Stimulated activated naive CD8-positive, alpha-beta T cell treated with anti-CD3 and anti-CD28 coated beads, Interleukin-15, Interleukin-2, amounts not matched to agents 100 ng/mL and 50 ng/mL, for 24 hours (primary cell): Measurements from ENCODE around the gene SAXO1.

Source experiments
- H3K27ac Mint-ChIP-seq: one replicate; pipeline ENCODE4 v1.8.0; 2021; ENCODE audit warnings: mild to moderate bottlenecking, mixed read lengths
- H3K27me3 Mint-ChIP-seq: one replicate; pipeline ENCODE4 v1.8.0; 2021; ENCODE audit warnings: mixed read lengths
- H3K36me3 Mint-ChIP-seq: one replicate; pipeline ENCODE4 v1.8.0; 2021; ENCODE audit warnings: low read depth, mixed read lengths
- H3K4me1 Mint-ChIP-seq: one replicate; pipeline ENCODE4 v1.8.0; 2021; ENCODE audit warnings: low read depth, mixed read lengths
- H3K4me3 Mint-ChIP-seq: one replicate; pipeline ENCODE4 v1.8.0; 2021; ENCODE audit warnings: mild to moderate bottlenecking, mixed read lengths
- H3K9me3 Mint-ChIP-seq: one replicate; pipeline ENCODE4 v1.8.0; 2021; ENCODE audit warnings: mixed read lengths

SAXO1 gene, protein sequence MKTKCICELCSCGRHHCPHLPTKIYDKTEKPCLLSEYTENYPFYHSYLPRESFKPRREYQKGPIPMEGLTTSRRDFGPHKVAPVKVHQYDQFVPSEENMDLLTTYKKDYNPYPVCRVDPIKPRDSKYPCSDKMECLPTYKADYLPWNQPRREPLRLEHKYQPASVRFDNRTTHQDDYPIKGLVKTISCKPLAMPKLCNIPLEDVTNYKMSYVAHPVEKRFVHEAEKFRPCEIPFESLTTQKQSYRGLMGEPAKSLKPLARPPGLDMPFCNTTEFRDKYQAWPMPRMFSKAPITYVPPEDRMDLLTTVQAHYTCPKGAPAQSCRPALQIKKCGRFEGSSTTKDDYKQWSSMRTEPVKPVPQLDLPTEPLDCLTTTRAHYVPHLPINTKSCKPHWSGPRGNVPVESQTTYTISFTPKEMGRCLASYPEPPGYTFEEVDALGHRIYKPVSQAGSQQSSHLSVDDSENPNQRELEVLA

DNA sequence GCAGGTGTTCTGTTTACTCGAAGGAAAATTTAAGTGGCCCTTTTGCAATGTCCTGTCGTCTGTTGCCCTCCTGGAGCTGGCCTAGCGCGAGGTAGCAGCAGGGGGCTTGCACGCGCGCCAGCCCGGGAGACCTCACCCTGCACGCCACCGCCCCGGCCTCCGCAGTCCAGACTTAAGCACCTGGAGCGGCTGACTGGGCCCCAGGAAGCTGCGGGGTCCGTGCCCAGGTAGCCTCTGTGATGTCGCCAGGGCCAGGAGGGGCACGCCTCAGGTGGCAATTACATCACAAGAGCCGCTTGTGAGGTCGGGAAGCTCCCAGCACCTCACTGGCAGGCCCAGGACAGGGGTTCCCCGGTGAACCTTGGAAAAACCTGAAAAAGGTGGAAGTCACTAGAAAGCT, at the start of gene SAXO1:
TSS of gene SAXO1 (minus strand) at position 195 of the 400 bp plus-strand sequence. CDS start 301 bp downstream, outside the sequence.
- no peaks in the 10 kb centered on the region for H3K9me3 Mint-ChIP-seq
- no peaks in the 10 kb centered on the region for H3K27me3 Mint-ChIP-seq
- H3K4me1 Mint-ChIP-seq, result no peaks in the 10 kb centered on the region
- no peak within 1 kb of the TSS for H3K27ac Mint-ChIP-seq
- H3K36me3 Mint-ChIP-seq, result no peaks in the 10 kb centered on the region
- no peak within 1 kb of the TSS for H3K4me3 Mint-ChIP-seq

- H3K4me3 Mint-ChIP-seq, result no peak overlapping the region
- H3K4me1 Mint-ChIP-seq, result no peaks in the 10 kb centered on the region
- H3K27ac Mint-ChIP-seq, result no peak overlapping the region
- no peaks in the 10 kb centered on the region for H3K9me3 Mint-ChIP-seq
- peaks cover 70% of the 10 kb centered on the region for H3K36me3 Mint-ChIP-seq
- H3K27me3 Mint-ChIP-seq, result no peaks in the 10 kb centered on the region
Measured at GRCh38 chr9:19074836-19075235, 41.8 kb upstream of the SAXO1 start.

DNA sequence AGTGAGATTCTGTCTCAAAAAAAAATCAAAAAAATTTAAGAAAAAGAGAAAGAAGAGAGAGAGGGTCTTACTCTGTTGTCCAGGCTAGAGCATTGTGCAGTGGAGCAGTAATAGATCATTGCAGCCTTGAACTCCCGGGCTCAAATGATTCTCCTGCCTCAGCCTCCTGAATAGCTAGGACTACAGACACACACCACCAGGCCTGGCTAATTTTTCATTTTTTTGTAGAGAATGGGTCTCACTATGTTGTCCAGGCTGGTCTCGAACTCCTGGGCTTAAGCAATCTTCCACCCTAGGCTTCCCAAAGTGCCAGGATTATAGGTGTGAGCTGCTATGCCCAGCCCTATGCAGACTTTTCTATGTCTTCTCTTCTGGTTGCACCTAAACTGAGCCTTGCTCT, 41.2 kb upstream of the SAXO1 start:
- Mint-ChIP-seq H3K4me1 (no peaks in the 10 kb centered on the region), H3K27ac (no peak overlapping the region), H3K27me3 (no peaks in the 10 kb centered on the region), H3K36me3 (peaks cover 68% of the 10 kb centered on the region), H3K4me3 (no peak overlapping the region), H3K9me3 (no peaks in the 10 kb centered on the region)

DNA sequence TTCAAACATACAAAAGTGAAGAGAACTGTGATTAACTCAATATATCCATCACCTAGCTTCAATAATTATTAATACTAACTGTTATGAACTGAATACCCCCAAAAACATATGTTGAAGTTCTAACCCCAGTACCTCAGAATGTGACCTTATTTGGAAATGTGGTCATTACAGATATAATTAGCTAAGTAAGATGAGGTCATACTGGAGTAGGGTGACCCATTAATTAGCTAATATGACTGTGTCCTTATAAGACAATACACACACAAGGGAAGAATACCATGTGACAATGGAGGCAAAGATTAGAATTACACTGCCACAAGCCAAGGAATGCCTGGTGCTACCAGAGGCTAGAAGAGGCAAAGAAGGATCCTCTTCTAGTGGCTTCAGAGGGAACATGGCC, 24.0 kb upstream of the SAXO1 start:
- peaks cover 82% of the 10 kb centered on the region for H3K36me3 Mint-ChIP-seq
- H3K27ac Mint-ChIP-seq, result no peak overlapping the region
- no peaks in the 10 kb centered on the region for H3K9me3 Mint-ChIP-seq
- H3K4me3 Mint-ChIP-seq, result no peak overlapping the region
- no peaks in the 10 kb centered on the region for H3K27me3 Mint-ChIP-seq
- peaks cover 5% of the 10 kb centered on the region for H3K4me1 Mint-ChIP-seq

DNA sequence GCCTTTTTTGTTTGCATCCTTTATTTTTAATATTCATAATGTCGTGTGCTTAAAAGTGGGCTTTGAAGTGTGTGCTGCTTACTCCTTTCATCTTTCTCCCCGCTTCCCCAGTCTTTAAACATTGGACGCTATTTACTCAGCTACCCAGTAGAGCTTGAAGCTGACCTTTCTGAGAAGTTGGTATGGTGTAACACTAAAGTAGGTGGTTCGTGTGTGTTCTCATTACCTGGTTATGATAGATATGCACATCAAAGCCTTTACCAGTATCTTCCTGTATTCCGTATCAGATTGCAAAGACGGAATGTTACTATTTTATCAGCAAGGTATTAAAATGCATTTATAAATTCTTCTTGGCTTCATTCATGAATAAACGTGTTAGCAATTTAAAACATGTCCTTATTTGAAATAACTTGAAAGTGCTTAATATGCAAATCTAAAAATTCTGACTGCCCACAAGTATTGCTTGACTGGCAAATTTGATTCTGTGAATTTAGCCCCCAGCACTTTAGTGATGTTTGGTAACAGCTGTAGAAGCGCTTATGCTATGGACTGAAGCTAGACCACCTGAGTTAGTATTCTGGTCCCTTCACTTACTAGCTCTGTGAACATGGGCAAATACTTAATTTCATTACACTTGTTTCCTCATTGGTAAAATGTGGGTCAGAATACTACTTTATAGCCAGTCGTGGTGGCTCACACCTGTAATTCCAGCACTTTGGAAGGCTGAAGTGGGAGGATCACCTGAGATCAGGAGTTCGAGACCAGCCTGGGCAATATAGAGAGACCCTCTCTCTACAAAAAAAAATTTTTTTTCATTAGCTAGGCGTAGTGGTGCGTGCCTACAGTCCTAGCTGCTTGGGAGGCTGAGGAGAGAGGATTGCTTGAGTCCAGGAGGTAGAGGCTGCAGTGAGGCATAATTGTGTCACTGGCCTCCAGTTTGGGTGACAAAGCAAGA, 17.9 kb upstream of the SAXO1 start:
- peak overlapping the region; percentile 98 for H3K4me3 Mint-ChIP-seq
- peaks cover 48% of the 10 kb centered on the region for H3K4me1 Mint-ChIP-seq
- H3K9me3 Mint-ChIP-seq, result no peaks in the 10 kb centered on the region
- peaks cover 44% of the 10 kb centered on the region for H3K36me3 Mint-ChIP-seq
- H3K27me3 Mint-ChIP-seq, result no peaks in the 10 kb centered on the region
- peak overlapping the region; percentile 94 for H3K27ac Mint-ChIP-seq

DNA sequence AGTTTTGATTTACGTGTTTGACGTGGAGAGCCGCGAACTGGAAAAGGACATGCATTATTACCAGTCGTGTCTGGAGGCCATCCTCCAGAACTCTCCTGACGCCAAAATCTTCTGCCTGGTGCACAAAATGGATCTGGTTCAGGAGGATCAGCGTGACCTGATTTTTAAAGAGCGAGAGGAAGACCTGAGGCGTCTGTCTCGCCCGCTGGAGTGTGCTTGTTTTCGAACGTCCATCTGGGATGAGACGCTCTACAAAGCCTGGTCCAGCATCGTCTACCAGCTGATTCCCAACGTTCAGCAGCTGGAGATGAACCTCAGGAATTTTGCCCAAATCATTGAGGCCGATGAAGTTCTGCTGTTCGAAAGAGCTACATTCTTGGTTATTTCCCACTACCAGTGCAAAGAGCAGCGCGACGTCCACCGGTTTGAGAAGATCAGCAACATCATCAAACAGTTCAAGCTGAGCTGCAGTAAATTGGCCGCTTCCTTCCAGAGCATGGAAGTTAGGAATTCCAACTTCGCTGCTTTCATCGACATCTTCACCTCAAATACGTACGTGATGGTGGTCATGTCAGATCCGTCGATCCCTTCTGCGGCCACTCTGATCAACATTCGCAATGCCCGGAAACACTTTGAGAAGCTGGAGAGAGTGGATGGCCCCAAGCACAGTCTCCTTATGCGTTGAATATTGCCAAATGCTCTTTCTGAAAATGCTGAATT, 17.1 kb upstream of the SAXO1 start:
- peak overlapping the region; percentile 98 for H3K4me3 Mint-ChIP-seq
- H3K27ac Mint-ChIP-seq, result peak overlapping the region; percentile 94
- H3K36me3 Mint-ChIP-seq, result peaks cover 37% of the 10 kb centered on the region

GRCh38 chr9:19048966-19049916, 16.2 kb upstream of the SAXO1 start, which contains the start of gene RRAGA:
Gene RRAGA, plus strand, starts transcription at chr9:19049427. Its CDS starts 233 bp downstream, at chr9:19049660.
- no peaks in the 10 kb centered on the region for H3K9me3 Mint-ChIP-seq
- no peaks in the 10 kb centered on the region for H3K27me3 Mint-ChIP-seq
- peak within 1 kb of the TSS; percentile 97 for H3K27ac Mint-ChIP-seq
- peaks cover 48% of the 10 kb centered on the region for H3K4me1 Mint-ChIP-seq
- H3K36me3 Mint-ChIP-seq, result peaks cover 36% of the 10 kb centered on the region
- peak within 1 kb of the TSS; percentile 98 for H3K4me3 Mint-ChIP-seq

More for the DNA sequence above, 17.1 kb upstream of the SAXO1 start:
- Mint-ChIP-seq H3K27me3 (no peaks in the 10 kb centered on the region), H3K9me3 (no peaks in the 10 kb centered on the region), H3K4me1 (peaks cover 48% of the 10 kb centered on the region)

GRCh38 chr9:19036611-19037010, 3.6 kb upstream of the SAXO1 start:
- H3K9me3 Mint-ChIP-seq, result no peaks in the 10 kb centered on the region
- no peak overlapping the region for H3K27ac Mint-ChIP-seq
- no peak overlapping the region for H3K4me3 Mint-ChIP-seq
- H3K27me3 Mint-ChIP-seq, result no peaks in the 10 kb centered on the region
- no peaks in the 10 kb centered on the region for H3K4me1 Mint-ChIP-seq
- H3K36me3 Mint-ChIP-seq, result no peaks in the 10 kb centered on the region

- no peak overlapping the region for H3K4me3 Mint-ChIP-seq
- H3K36me3 Mint-ChIP-seq, result no peaks in the 10 kb centered on the region
- H3K4me1 Mint-ChIP-seq, result no peaks in the 10 kb centered on the region
- no peaks in the 10 kb centered on the region for H3K9me3 Mint-ChIP-seq
- no peak overlapping the region for H3K27ac Mint-ChIP-seq
- no peaks in the 10 kb centered on the region for H3K27me3 Mint-ChIP-seq
Measured at GRCh38 chr9:19032406-19032805, 603 bp downstream of the SAXO1 start.

- no peak overlapping the region for H3K27ac Mint-ChIP-seq
- H3K36me3 Mint-ChIP-seq, result no peaks in the 10 kb centered on the region
- no peak overlapping the region for H3K4me3 Mint-ChIP-seq
- H3K27me3 Mint-ChIP-seq, result no peaks in the 10 kb centered on the region
- H3K9me3 Mint-ChIP-seq, result no peaks in the 10 kb centered on the region
- H3K4me1 Mint-ChIP-seq, result peaks cover 12% of the 10 kb centered on the region
Measured at GRCh38 chr9:19030899-19031298, 2.1 kb downstream of the SAXO1 start.

DNA sequence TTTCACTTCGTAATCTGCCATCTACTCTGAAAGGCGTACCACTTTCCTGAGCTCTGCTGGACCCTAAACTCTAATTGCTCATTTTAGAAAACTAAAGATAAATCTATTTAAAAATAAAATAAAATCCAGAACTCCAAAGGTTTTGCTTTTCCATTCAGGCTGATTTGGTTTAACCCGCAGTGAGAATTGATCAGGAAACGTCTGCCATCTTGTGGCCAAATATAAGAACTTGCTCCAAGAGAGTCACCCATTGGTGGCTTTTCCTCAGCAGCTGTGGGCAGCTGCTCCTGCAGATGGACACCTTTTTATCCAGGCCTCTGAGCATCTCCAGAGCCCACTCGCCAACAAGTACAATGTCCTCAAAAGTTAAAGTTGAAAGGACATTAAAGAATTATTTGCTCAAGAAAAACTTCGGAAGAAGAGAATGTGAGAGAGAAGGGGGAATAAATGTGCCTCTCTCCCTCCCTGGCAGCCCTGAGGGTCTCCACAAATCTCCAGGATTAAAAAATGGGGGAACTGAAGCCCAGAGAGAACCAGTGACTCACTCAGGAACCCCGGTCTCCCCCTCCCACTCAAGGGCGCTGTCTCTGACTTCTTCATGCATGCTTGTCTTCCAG, 4.1 kb downstream of the SAXO1 start:
- no peak overlapping the region for H3K27ac Mint-ChIP-seq
- no peak overlapping the region for H3K4me3 Mint-ChIP-seq
- no peaks in the 10 kb centered on the region for H3K9me3 Mint-ChIP-seq
- no peaks in the 10 kb centered on the region for H3K36me3 Mint-ChIP-seq
- no peaks in the 10 kb centered on the region for H3K27me3 Mint-ChIP-seq
- H3K4me1 Mint-ChIP-seq, result peaks cover 17% of the 10 kb centered on the region

GRCh38 chr9:19027825-19028224, 5.2 kb downstream of the SAXO1 start:
- no peak overlapping the region for H3K27ac Mint-ChIP-seq
- H3K9me3 Mint-ChIP-seq, result no peaks in the 10 kb centered on the region
- no peak overlapping the region for H3K4me3 Mint-ChIP-seq
- H3K27me3 Mint-ChIP-seq, result peaks cover 5% of the 10 kb centered on the region
- H3K36me3 Mint-ChIP-seq, result no peaks in the 10 kb centered on the region
- peaks cover 17% of the 10 kb centered on the region for H3K4me1 Mint-ChIP-seq

GRCh38 chr9:19026375-19026774, 6.6 kb downstream of the SAXO1 start:
- Mint-ChIP-seq H3K4me1 (peaks cover 17% of the 10 kb centered on the region), H3K4me3 (no peak overlapping the region), H3K9me3 (no peaks in the 10 kb centered on the region), H3K36me3 (no peaks in the 10 kb centered on the region), H3K27ac (no peak overlapping the region), H3K27me3 (peaks cover 5% of the 10 kb centered on the region)
